ENCODE results near the gene WHRN.

Gene WHRN

DNA sequence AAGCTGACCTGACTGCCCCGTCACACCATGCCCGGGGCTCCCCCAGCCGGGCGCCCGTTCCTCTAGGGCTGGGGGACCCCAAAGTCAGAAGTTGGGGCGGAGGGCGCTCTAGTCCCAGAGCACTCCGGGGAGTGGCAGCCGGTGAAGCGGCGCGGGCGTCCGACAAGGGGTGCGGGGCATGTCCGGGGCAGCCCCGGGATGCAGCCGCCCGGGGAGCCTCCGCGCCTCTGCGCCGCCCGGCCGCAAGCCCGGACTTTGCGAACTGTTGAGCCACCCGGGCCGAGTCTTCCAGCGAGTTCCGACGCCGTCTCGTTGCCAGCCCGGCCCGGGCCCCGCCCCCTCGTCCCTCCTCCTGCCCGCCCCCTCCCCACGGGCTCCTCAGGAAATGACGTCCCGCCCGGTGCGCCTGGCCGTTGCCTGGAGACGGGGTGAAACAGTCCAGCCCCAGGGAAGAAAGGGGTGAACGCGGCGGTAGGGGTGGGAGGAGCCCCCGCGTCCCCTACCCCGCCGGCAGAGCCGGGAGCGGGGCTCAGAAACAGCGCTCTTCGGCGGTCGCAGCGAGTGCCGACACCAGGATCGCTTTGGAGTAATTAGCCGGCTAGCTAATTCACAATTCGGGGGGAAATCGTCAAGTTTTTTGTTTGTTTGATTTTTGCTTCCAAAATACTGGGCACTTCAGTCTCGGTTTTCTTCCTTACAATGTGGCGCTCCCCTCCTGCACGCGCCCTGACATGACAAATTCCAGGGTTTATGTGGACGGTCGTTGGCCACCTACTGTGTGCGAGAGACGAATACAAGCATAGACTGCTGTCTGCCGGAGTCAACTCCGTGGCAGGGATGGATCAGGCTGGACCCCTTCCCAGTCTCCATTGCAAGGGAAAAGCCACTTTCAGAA, at the start of gene WHRN:
Gene WHRN, minus strand, starts transcription at position 287 of the 895 bp plus-strand sequence. CDS start 672 bp downstream, outside the sequence.
- Histone ChIP-seq H3K36me3 (replicated peaks) (no peaks in the 10 kb centered on the region), H3K4me1 (peaks cover 29% of the 10 kb centered on the region), H3K9me3 (no peaks in the 10 kb centered on the region), H3K27me3 (ENCODE audit: low read depth) (peaks cover 43% of the 10 kb centered on the region), H3K4me3 (peak within 1 kb of the TSS; percentile 64)
- in situ Hi-C loops (cut with MboI; ENCODE audit: low sequenced_read_pairs), result no loop called here
- DNase-seq (ENCODE audit: low spot score in 2 of 2), result peak; percentile 90 to 96

GRCh38 chr9:114553202-114553601, 47.9 kb upstream of the WHRN start:
- H3K4me3 ChIP-seq, result no peak overlapping the region
- H3K4me1 ChIP-seq, result no peaks in the 10 kb centered on the region
- DNase-seq (ENCODE audit: low spot score in 2 of 2), result no peak
- no peaks in the 10 kb centered on the region for H3K9me3 ChIP-seq
- H3K36me3 ChIP-seq (replicated peaks), result no peaks in the 10 kb centered on the region
- H3K27me3 ChIP-seq (ENCODE audit: low read depth), result peaks cover 15% of the 10 kb centered on the region
- in situ Hi-C loops (cut with MboI; ENCODE audit: low sequenced_read_pairs), result no loop called here

DNA sequence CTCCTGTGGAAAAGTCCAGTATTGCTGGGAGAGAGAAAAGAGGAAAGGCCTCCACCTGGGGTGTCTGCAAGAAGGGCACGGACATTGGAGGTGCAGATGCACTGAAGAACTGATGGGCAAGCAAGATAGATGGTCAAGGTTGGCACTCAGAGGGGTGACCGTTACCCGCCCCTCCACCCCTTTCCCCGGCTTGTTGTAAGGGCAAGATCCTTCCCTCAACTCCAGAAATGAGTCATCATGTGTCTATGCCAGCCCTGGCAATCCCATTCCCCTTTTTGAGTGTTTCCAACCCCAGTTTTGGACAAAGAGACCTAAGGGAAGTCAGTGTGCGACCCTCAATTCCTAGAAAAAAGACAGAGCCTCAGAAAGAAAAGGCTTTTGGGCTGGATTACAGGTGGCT, 47.4 kb upstream of the WHRN start:
- Histone ChIP-seq H3K4me1 (no peaks in the 10 kb centered on the region), H3K27me3 (ENCODE audit: low read depth) (peaks cover 18% of the 10 kb centered on the region), H3K9me3 (no peaks in the 10 kb centered on the region), H3K4me3 (no peak overlapping the region), H3K36me3 (replicated peaks) (no peaks in the 10 kb centered on the region)
- no peak for DNase-seq (ENCODE audit: low spot score in 2 of 2)
- in situ Hi-C loops (cut with MboI; ENCODE audit: low sequenced_read_pairs), result no loop called here

DNA sequence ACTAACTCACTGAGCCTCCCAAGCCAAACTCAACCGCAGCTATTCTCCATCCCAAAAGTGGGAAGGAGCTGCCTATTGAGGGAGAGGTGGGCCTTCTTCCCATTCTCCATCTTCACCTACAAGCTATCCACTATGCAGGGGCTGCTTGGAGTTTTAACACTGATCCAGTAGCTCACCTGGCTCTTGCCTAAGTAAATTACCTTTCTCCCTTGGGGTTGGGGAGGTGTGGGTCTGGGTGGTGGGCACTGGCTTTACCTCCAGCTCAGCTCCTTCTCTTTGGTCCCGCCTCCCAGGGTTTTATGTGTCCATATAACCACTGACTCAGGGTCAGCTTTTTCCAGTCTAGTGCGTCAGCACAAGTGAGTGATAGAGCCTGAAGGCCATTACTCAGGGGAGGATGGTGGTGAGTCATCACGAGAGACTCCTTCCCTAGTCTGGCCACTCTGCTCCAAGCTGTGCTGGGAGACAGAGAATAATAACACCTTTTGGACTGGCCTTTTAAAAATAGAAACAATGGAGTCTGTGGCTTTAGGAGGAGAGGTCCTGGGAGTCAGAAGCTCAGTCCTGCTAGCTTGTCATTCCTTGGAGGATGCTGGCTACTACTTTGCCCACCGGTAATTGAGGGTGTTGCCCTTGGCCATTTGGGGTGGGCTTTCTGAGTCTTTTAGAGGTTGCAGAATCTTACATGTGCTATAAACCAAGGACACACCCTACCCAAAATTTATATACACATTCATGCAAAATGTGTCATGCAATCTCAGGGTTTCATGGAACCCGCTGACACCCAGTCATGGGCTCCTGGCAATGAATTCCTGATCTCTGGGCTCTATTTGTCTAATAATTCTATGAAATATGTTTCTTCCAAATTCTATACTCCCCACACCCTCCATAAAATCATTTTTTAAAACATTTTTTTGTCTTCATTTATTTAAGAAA, 46.7 kb upstream of the WHRN start:
- Histone ChIP-seq H3K4me1 (no peaks in the 10 kb centered on the region), H3K27me3 (ENCODE audit: low read depth) (peaks cover 25% of the 10 kb centered on the region), H3K36me3 (replicated peaks) (no peaks in the 10 kb centered on the region), H3K4me3 (no peak overlapping the region), H3K9me3 (no peaks in the 10 kb centered on the region)
- in situ Hi-C loops (cut with MboI; ENCODE audit: low sequenced_read_pairs), result no loop called here
- no peak for DNase-seq (ENCODE audit: low spot score in 2 of 2)

DNA sequence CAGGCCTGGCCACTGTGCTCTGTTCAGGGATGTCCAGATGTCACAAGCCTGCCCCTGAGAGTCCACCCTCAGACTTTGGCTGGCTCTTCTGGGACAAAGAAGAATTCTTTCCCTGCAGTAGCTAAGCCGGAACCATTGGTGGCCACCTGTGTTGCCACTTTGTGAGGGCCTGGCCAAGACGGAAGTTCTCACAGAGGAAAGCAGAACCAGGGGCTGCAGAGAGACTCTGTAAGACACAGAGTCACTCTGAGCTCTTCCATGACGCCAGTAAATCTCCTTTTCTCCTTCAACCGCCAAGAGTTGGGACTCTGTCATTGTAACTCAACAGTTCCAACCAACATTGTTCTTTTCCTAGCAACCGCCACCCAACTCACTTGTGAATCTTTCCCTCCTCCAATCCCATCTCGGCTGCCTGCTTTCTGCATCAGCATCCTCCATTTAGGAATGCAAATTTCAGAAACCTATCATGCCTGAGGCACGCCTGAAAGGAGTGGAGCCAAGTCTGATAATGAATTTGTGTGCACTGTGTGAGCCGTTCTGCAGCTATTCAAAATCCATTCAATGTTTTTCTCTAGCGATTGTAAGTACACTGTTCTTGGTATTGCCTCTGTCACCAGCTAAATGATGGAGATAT, 44.5 kb upstream of the WHRN start:
- H3K4me3 ChIP-seq, result no peak overlapping the region
- in situ Hi-C loops (cut with MboI; ENCODE audit: low sequenced_read_pairs), result no loop called here
- H3K27me3 ChIP-seq (ENCODE audit: low read depth), result peaks cover 38% of the 10 kb centered on the region
- H3K4me1 ChIP-seq, result no peaks in the 10 kb centered on the region
- no peaks in the 10 kb centered on the region for H3K36me3 ChIP-seq (replicated peaks)
- no peaks in the 10 kb centered on the region for H3K9me3 ChIP-seq
- DNase-seq (ENCODE audit: low spot score in 2 of 2), result no peak

DNA sequence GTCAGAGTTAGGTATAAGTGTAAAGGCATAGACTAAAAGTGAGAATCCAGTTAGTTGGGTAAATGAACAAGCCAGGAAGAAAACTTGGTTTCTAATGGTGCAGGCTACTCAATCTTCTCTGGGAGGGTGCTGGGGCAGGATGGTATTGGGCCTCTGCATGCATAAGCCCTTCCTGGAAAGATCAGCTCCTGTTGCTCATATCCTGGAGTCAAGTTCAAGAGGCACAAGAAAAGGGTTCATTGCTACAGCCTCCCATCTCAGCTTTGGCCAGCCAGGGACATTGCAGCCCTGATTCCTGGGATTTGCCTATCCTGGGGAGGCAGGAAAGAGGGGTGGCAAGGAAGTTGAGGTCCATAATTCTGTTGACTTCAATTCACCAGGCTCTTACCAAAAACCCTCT, 41.6 kb upstream of the WHRN start:
- no peaks in the 10 kb centered on the region for H3K9me3 ChIP-seq
- H3K27me3 ChIP-seq (ENCODE audit: low read depth), result peaks cover 43% of the 10 kb centered on the region
- no peak overlapping the region for H3K4me3 ChIP-seq
- in situ Hi-C loops (cut with MboI; ENCODE audit: low sequenced_read_pairs), result no loop called here
- H3K36me3 ChIP-seq (replicated peaks), result no peaks in the 10 kb centered on the region
- H3K4me1 ChIP-seq, result no peaks in the 10 kb centered on the region
- DNase-seq (ENCODE audit: low spot score in 2 of 2), result no peak

DNA sequence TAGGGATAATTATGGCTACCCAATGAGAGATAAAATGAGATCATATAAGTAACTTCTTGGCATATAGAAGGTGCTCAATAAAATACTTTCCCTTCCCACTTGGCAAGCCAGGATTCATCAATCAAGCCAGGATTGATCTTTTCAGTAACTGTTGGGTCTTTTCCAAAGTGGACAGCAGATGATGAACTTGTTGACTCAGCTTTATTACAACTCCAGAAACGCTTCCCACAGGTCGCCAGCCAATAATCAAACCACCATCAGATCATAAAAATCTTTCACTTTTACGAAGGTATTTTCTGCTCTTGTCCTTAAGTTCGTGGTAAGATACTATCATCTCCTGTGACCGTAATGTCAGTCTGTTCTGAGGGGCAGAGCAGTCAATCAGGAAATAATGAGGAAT, 39.8 kb upstream of the WHRN start:
- Histone ChIP-seq H3K36me3 (replicated peaks) (no peaks in the 10 kb centered on the region), H3K4me3 (no peak overlapping the region), H3K4me1 (no peaks in the 10 kb centered on the region), H3K27me3 (ENCODE audit: low read depth) (peaks cover 43% of the 10 kb centered on the region), H3K9me3 (no peaks in the 10 kb centered on the region)
- no peak for DNase-seq (ENCODE audit: low spot score in 2 of 2)
- in situ Hi-C loops (cut with MboI; ENCODE audit: low sequenced_read_pairs), result no loop called here

GRCh38 chr9:114539701-114540380, 34.6 kb upstream of the WHRN start:
- no peaks in the 10 kb centered on the region for H3K36me3 ChIP-seq (replicated peaks)
- H3K4me3 ChIP-seq, result no peak overlapping the region
- in situ Hi-C loops (cut with MboI; ENCODE audit: low sequenced_read_pairs), result no loop called here
- no peaks in the 10 kb centered on the region for H3K9me3 ChIP-seq
- H3K4me1 ChIP-seq, result no peaks in the 10 kb centered on the region
- no peak for DNase-seq (ENCODE audit: low spot score in 2 of 2)
- peaks cover 30% of the 10 kb centered on the region for H3K27me3 ChIP-seq (ENCODE audit: low read depth)

DNA sequence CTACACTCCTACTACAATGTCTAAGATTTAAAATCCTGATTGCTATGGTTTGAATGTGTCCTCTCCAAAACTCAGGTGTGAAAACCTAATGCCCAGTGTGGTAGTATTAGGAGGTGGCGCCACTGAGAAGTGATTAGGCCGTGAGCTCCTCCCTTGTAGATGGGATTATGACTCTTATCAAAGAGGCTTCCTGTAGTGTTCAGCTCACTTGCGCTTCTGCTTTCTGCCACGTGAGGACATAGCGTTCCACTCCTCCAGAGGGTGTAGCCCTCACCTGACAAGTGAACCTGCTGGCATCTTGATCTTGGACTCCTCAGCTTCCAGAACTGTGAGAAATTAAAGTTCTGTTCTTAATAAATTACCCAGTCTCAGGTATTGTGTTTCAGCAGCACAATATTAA, 33.0 kb upstream of the WHRN start:
- peak; percentile 8 to 24 for DNase-seq (ENCODE audit: low spot score in 2 of 2)
- Histone ChIP-seq H3K4me1 (no peaks in the 10 kb centered on the region), H3K36me3 (replicated peaks) (no peaks in the 10 kb centered on the region), H3K9me3 (no peaks in the 10 kb centered on the region), H3K4me3 (no peak overlapping the region), H3K27me3 (ENCODE audit: low read depth) (peaks cover 30% of the 10 kb centered on the region)
- in situ Hi-C loops (cut with MboI; ENCODE audit: low sequenced_read_pairs), result no loop called here

DNA sequence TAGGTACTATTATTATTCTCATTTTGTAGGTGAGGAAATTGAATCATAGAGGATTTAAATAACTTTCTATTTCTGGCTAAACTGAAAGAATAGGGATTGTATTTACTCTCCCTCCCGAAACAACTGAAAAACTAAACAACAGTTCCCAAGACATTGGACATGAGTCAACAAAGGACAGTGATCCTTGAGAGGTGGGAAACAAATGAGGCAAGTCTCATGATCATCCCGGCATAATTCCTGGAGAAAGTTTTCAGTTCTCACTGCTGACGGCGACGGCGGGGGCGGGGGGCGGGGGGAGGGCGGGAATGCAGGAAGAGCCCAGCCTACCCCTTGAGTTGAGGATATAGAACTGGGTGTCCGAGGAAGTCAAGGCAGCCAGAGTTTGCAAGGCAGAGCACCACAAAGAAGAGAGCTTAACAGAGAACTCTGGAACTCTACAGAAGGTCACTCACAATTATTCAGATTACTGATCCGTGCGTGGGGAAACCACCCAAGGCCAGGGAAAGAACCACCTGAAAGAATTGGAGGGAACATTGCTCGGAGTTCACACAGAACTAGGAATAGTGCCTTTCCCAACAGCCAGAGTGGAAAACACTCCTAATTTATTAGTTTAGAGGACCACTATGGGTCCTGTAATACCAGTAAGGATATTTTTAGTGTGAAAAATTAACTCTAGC, 27.4 kb upstream of the WHRN start:
- Histone ChIP-seq H3K27me3 (ENCODE audit: low read depth) (peaks cover 47% of the 10 kb centered on the region), H3K4me1 (no peaks in the 10 kb centered on the region), H3K9me3 (no peaks in the 10 kb centered on the region), H3K4me3 (no peak overlapping the region), H3K36me3 (replicated peaks) (no peaks in the 10 kb centered on the region)
- DNase-seq (ENCODE audit: low spot score in 2 of 2), result no peak
- in situ Hi-C loops (cut with MboI; ENCODE audit: low sequenced_read_pairs), result no loop called here

GRCh38 chr9:114529285-114529684, 24.0 kb upstream of the WHRN start:
- H3K4me3 ChIP-seq, result no peak overlapping the region
- no peak for DNase-seq (ENCODE audit: low spot score in 2 of 2)
- peaks cover 25% of the 10 kb centered on the region for H3K27me3 ChIP-seq (ENCODE audit: low read depth)
- H3K9me3 ChIP-seq, result no peaks in the 10 kb centered on the region
- in situ Hi-C loops (cut with MboI; ENCODE audit: low sequenced_read_pairs), result no loop called here
- H3K4me1 ChIP-seq, result no peaks in the 10 kb centered on the region
- H3K36me3 ChIP-seq (replicated peaks), result no peaks in the 10 kb centered on the region

DNA sequence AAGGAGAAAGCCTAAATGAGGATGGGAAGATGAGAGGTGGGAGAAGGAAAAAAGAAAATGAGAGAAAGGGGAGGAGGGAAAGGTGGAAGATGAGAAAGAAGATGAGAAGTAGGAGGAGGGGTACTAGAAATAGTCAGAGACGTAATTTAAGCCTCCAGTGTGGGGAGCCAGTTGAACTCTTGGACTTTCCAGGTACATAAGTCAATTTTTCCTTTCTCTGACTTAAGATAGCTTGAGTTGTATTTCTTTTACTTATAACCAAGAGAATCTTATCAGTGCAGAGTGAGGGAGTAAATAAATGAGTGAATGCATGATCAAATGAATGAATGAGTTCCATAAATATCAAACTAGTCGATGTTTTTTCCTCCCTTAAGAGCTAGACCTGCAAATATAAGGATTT, 21.5 kb upstream of the WHRN start:
- Histone ChIP-seq H3K36me3 (replicated peaks) (no peaks in the 10 kb centered on the region), H3K27me3 (ENCODE audit: low read depth) (peaks cover 11% of the 10 kb centered on the region), H3K9me3 (no peaks in the 10 kb centered on the region), H3K4me3 (no peak overlapping the region), H3K4me1 (no peaks in the 10 kb centered on the region)
- DNase-seq (ENCODE audit: low spot score in 2 of 2), result no peak
- in situ Hi-C loops (cut with MboI; ENCODE audit: low sequenced_read_pairs), result no loop called here

DNA sequence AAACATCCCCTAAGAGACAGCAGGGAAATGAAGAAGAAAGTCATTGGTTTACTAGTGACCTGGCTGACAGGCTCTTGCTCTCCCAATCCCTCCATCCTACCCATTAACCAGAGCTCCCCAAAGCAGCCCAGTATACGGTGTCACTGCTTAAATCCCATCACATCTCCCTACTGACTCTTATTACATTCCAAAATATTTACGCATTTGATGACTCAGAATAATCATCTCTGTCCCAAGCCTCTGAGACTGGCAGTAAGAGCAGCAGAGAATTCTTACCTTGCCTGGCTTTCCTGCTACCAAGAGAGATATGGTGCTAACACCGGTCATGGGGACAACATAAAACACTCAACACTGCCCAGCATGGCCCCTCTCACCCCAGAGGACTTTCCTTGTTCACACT, 20.2 kb upstream of the WHRN start:
- in situ Hi-C loops (cut with MboI; ENCODE audit: low sequenced_read_pairs), result no loop called here
- Histone ChIP-seq H3K27me3 (ENCODE audit: low read depth) (peaks cover 14% of the 10 kb centered on the region), H3K36me3 (replicated peaks) (no peaks in the 10 kb centered on the region), H3K4me1 (no peaks in the 10 kb centered on the region), H3K9me3 (no peaks in the 10 kb centered on the region), H3K4me3 (no peak overlapping the region)
- DNase-seq (ENCODE audit: low spot score in 2 of 2), result no peak

All from HAP-1 (cell line).